ENCODE measurements around the gene TMEM107.

The TMEM107 gene

GRCh38 chr17:8148560-8148959, 27.6 kb downstream of the TMEM107 start:
- no peak for DNase-seq

GRCh38 chr17:8147805-8148404, 28.3 kb downstream of the TMEM107 start:
- peak; percentile 14 for DNase-seq

DNA sequence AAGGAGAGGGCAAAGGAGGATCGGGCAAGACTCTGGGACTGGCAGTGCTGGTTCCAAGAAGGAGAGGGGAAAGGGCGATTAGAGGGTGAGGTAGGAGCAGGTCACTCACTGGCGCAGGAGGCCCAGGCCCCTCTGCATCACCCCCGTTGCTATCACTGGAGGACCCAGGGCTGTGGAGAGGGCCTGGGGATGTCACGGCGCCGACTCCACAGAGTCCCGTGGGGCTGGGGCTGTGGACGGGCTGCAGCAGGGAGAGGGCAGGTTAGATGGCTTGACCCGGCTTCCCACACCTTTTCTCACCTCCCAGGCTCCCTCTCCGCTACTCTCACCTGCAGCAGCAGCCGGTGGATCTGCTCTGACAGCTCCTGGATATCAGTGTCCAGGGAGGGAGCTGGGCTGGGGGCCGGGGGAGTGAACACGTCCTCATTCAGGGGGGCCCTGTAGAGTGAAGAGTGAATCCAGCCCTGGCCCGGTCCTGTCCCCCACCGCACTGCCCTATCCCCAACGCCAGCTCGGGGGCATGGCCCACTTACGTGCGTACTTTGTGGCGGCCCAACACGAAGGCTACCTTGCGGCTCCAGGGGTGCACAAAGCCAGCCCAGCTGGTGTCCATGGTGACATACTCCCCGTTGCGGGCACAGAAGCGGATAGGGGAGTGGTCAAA, 28.9 kb downstream of the TMEM107 start:
- peak; percentile 7 for DNase-seq

DNA sequence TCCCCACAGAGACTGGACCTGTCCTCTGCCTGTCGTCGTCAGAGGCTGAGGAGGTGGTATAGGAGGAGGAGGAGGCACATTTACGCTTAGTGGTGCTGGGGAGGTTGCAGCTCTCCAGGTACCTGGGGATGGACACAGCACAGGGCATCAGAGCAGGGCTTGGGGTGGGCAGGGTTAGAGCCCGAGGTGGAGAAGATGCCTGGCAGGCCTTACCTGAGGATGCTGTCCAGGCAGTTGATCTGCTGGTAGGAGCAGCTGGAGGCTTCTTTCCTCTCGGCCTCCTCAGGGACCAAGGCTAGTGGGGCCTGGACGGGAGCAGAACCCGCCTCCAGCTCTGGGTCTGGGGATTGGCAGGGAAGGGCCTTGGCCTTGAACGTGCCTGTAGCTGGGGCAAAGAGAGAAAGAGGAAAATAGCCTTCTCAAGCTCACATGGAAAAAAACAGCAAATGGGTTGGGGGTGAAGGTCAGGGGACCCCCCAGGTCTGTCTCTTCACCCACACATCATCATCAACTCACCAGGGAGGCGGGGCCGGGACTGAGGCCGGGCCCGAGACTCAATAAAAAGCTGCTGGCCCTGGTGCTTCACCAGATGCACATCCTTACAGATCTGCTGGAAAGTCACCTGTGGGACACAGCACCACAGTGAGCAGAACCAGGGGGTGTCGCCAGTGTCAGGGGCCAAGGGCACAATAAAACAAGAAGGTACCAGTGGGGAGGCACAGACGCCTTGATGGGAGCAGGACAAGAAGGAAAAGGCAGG, 29.6 kb downstream of the TMEM107 start:
- DNase-seq = peak; percentile 17

DNA sequence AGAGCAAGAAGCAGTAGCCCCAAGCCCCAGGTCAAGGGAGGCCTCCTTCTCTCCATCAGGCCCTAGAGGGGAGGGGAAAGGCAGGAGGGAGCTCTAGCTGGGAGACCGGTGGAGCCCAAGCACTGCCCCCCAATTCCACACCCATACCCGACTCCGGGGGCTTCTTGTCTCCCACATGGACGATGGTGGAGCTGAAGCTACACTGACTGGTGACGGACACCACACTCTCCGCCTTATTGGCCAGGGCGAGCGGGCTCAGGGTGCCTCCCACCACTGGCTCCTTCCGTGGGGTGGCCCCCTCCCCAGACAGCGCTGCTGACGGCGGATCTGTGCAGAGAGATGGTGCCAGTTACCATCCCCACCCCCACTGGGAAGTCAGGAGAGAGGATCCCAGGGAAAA, 30.4 kb downstream of the TMEM107 start:
- DNase-seq = peak; percentile 22

DNA sequence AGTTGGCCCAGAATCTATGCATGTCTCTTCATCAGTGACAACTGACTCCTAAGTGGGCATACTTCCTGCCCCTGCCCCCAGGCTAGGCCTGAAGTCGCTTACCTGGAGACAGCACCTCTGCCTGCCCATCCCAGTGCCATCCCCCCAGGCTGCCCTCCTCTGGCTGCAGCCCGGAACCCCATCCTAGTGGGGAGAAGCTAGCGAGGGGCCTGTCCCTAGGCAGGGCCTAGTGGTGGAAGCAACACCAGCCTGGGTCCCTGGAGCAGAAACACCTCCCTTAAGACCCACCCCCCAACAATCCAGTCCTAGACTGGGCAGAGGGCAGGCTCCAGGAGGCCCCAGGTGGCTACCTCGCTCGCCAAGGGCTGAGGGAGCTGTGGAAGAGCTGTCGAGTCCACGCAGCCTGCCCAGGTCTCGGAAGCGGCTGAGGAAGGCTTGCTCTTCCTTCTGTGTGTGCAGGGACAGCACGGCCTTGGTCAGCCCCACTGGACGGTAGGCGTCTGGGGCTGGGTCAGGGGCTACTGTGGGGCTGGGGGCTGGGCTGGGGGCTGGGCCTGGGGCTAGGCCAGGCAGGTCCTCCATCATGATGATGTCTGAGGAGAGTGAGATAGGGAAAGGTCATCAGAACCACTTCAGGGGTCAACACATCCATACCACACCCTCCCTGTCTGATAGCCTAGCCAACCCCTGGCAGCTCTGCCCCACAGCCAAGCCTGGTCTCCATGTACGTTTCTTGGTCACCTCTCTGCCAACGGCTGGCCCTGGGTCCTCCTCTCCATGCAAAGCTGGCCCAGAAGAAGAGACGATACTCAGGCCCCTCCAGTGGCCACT, 31.6 kb downstream of the TMEM107 start:
- peak; percentile 33 for DNase-seq

DNA sequence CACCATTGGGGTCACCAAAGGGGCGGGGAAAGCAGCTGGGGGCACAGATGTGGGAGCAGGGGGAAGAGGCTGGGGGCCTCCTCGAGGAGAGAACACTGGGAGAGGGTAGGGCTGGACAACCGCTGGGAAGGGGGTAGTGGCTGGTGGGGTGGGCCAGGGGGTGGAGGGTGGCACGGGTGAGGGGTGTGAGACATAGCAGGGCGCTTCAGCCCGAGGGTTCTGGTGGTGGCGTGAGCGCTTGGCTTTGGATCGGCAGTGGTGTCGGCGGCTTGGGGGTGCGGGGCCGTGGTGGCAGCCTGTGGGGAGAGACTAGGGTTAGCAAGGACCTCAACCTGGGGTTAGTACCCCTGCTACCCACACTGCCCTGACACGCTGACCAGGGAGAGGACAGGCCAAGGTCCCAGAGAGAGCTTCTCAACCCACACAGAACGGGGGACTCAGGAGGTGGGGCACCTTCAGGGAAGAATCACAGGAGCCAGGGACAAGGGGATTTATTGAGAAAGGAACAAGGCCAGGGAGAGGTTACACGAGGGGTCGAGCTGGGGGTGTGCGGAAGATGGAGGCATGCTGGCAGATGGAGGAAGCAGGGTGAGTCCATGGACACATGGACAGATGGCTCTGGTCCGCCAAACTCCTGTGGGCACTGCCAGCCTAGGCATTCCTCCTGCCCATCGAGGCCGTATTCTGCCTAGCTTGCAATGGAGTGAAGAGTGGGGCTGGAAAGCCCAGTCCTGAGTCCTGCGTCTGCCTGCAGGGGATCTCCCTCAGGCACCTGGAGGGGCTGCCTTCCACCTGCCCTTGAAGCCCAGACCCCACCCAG, 32.4 kb downstream of the TMEM107 start:
- no peak for DNase-seq

- DNase-seq = peak; percentile 35
Observed at GRCh38 chr17:8142887-8143580, 33.1 kb downstream of the TMEM107 start.

GRCh38 chr17:8142158-8142886, 33.9 kb downstream of the TMEM107 start:
- DNase-seq = peak; percentile 34

- peak; percentile 24 for DNase-seq
Observed at GRCh38 chr17:8141741-8142140, 34.4 kb downstream of the TMEM107 start.

- peak; percentile 28 for DNase-seq
Observed at GRCh38 chr17:8141045-8141444, 35.1 kb downstream of the TMEM107 start.

DNA sequence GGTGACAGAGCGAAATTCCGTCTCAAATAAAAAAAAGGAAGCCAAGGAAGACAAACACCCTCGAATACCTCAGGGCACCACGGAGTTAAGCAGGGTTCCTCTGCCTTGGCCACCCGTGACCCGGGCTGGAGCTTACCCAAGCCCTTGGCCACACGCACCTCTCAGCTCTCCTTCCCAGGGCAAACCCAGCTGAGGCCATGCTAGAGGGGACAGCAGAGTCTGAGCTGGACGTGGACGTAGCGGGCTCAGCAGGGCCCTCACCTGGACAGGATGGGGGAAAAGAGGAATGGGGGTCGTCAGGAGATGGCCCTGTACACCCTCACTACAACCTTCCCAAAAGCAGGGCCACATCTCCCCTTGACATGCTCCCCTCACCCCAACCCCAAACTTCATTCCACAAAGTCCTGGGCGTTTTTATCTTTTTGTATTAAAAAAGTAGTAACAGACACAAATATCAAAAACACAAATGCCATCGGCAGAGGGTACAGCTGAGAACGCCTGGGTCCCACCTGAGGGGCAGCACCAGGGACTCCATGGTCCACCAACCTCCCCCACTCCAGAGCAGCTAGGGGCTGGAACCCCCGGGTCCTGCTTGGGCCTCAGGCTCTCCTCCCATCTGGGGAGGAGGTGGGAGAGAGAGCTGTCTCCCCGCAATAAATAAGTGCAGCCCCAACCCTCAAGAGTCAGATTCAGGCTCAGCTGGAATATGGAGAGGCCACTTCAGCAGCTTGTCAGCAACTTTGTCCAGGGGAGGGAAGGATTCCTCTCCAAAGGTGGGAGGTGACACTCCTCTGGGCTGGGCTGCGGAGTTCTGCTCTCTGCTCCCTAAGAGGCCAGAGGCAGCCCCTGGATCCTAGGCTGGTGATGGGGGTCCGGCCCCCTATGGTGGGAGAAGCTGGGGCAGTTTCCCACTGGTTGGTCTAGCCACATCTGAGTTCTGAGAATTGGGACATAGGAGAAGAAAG, 35.8 kb downstream of the TMEM107 start:
- peak; percentile 22 for DNase-seq

DNA sequence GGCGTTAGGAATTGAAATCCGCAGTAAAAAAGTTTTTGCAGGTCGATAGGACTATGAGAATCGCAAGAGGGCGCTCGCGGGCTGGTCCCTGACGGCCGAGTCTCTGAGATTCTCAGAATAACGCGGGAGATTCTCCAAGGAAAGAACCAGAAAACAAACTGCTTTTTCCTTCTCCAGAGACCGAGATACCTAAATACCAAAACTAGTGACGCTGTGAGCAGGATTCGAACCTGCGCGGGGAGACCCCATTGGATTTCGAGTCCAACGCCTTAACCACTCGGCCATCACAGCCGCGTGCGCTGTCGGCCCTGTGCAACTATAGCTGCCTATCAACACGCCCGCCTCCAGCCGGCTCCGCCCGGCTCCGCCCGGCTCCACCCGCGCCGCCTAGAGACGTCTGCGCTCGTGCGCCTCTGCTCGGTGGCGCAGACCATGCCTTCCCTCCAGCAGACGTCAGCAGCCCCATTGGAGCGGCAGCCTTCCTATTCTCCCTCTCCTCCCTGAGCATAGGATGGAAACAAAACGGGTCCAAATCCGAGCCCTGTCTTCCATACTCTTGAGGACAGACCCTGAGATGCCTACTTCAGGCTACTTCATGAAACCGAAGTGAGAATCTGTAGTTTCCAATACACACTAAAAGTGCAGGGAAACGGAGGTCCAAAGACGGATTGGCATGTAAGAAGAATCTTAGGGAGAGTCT, 37.4 kb downstream of the TMEM107 start:
- DNase-seq = peak; percentile 96

DNA sequence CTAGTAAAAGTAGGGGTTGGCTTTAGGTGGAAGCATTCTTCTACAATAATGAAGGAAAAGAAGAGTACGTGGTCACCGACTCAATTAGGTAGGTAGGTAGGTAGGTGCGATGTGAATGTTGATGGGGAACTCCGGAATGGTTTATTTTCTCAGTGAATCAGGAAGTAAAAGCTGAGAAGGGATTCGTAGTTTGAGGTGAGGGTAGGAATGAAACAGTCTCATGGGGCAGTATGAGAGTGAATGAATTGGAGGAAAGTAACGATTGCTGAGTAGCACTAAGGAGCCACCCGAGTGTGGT, 37.9 kb downstream of the TMEM107 start:
- no peak for DNase-seq

DNA sequence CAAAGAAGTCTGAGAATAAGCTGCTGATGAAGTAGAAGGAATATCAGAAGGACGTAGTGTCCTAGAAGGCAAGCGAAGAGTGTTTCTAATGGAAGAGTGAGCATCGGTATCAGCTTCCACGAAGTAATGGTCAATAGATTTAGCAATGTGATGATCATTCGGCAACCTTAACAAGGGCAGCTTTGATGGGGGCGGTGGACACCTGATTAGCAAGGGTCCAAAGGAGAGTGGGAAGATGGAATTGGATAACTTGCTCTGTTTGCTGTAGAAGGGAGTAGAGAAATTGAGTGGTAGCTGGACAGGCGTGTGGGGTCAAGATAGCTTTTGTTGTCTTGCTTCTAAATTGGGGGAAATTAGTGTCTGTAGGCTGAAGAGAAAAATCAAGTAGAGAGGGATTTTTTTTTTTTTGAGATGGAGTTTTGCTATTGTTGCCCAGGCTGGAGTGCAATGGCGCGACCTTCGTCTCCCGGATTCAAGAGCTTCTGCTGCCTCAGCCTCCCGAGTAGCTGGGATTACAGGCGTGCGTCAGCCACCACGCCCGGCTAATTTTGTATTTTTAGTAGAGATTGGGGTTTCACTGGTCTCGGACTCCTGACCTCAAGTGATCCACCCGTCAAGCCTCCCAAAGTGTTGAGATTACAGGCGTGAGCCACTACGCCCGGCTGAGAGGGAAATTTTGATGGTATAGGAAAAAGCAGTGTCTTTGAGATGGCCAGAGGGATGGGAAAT, 38.4 kb downstream of the TMEM107 start:
- DNase-seq = peak; percentile 24

GRCh38 chr17:8133941-8134340, 42.2 kb downstream of the TMEM107 start:
- no peak for DNase-seq

GRCh38 chr17:8133399-8133798, 42.8 kb downstream of the TMEM107 start:
- DNase-seq = no peak

DNA sequence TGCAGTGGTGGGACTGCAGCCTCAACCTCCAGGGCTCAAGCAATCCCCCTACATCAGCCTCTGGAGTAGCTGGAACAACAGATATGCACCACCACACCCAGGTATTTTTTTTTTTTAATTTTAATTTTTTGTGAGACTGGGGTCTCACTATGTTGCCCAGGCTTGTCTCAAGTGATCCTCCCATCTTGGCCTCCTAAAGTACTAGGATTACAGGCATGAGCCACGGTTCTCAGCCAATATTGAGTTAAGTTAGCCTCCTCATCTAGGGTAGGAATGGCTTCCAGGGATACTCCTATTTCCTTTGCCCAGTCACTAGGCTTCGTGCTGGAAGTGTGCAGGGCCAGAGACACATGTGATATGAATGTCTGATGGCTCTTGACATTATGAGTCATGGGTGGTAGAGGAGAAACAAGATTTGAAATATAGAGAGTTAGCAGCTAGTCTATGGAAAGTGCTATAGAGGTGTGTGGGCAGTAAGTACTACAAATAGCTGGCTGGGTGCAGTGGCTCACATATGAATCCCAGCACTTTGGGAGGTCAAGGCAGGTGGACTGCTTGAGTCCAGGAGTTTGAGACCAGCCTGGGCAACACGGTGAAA, 44.2 kb downstream of the TMEM107 start:
- DNase-seq = no peak
